ENCODE measurements around the gene MIP. TPM values are rescaled to one million over a fixed set of nuclear protein-coding genes. Genes with fewer than 3 reads are reported as not detected.

MIP gene
- total RNA-seq, 1 donor from 2014 or later = not detected

- H3K4me3 ChIP-seq = no peak overlapping the region
- intact Hi-C loops (cut with DNase I) = no loop called here
Observed at GRCh38 chr12:56479625-56480024, 25.2 kb upstream of the MIP start.

GRCh38 chr12:56477521-56478225 is 23.2 kb upstream of the MIP start:
- intact Hi-C loops (cut with DNase I) = no loop called here
- DNase-seq (ENCODE audit: extremely low spot score in 2 of 2) = no peak
- H3K4me3 ChIP-seq = no peak overlapping the region
- no peaks in the 10 kb centered on the region for H3K27me3 ChIP-seq
- no peaks in the 10 kb centered on the region for H3K4me1 ChIP-seq
- H3K36me3 ChIP-seq = no peaks in the 10 kb centered on the region
- H3K9me3 ChIP-seq = no peaks in the 10 kb centered on the region
- H3K27ac ChIP-seq = no peak overlapping the region
- TF ChIP-seq POLR2AphosphoS5 (IDR thresholded peaks at IDR 0.05; ENCODE audit: insufficient read depth in 1 of 2, low read depth in 1 of 2) = no peak
- no peak for TF ChIP-seq POLR2A (IDR thresholded peaks at IDR 0.05)
- TF ChIP-seq CTCF (IDR thresholded peaks at IDR 0.05) = no peak

More at GRCh38 chr12:56479625-56480024, 25.2 kb upstream of the MIP start:
- no peak for TF ChIP-seq CTCF (IDR thresholded peaks at IDR 0.05)
- TF ChIP-seq POLR2A (IDR thresholded peaks at IDR 0.05) = no peak
- no peak for TF ChIP-seq POLR2AphosphoS5 (IDR thresholded peaks at IDR 0.05; ENCODE audit: insufficient read depth in 1 of 2, low read depth in 1 of 2)
- Histone ChIP-seq H3K4me1 (no peaks in the 10 kb centered on the region), H3K27ac (no peak overlapping the region), H3K36me3 (no peaks in the 10 kb centered on the region), H3K27me3 (no peaks in the 10 kb centered on the region), H3K9me3 (no peaks in the 10 kb centered on the region)
- DNase-seq (ENCODE audit: extremely low spot score in 2 of 2) = no peak

DNA sequence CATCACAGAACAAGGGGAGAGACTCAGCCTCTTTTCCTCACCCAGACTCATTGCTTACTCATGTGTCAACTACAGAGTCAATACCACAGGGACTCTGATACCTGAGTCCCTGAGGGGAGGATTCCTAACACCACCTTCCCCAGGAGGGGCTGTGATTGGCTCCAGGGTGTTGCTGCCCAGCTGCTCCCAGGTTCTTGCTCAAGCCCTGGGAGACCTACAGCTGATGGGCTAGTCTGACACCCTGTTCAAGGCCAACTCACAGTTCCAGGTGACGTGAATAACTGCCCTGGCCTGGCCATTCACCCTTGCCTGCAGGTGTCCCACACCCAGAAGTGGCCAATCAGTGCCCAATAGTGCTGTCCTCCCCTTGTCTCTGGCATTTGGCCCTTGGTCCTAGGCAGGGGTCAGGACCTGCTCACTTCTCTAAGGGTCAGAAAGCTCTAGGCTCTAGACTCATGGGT is 22.5 kb upstream of the MIP start:
- no peak for DNase-seq (ENCODE audit: extremely low spot score in 2 of 2)
- Histone ChIP-seq H3K36me3 (no peaks in the 10 kb centered on the region), H3K9me3 (no peaks in the 10 kb centered on the region), H3K4me3 (no peak overlapping the region), H3K27me3 (no peaks in the 10 kb centered on the region), H3K4me1 (no peaks in the 10 kb centered on the region), H3K27ac (no peak overlapping the region)
- intact Hi-C loops (cut with DNase I) = no loop called here
- TF ChIP-seq CTCF (IDR thresholded peaks at IDR 0.05) (no peak), POLR2A (IDR thresholded peaks at IDR 0.05) (no peak), POLR2AphosphoS5 (IDR thresholded peaks at IDR 0.05; ENCODE audit: insufficient read depth in 1 of 2, low read depth in 1 of 2) (no peak)

DNA sequence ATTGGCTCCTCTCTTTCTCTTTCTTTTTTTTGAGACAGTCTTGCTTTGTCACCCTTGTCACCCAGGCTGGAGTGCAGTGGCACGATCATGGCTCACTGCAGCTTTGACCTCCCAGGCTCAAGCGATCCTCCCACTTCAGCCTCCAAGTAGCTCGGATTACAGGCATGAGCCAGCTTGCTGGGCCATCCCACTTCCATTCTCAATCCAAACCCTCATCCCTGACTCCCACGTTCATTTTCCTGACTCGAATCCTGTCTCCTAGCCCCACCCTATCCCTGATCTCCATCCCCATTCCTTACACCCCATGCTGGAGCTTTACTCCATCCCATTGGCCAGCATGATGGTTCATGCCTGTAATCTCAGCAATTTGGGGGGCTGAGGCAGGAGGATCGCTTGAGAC is 21.7 kb upstream of the MIP start:
- H3K4me3 ChIP-seq = no peak overlapping the region
- no peaks in the 10 kb centered on the region for H3K4me1 ChIP-seq
- intact Hi-C loops (cut with DNase I) = no loop called here
- no peaks in the 10 kb centered on the region for H3K27me3 ChIP-seq
- no peaks in the 10 kb centered on the region for H3K9me3 ChIP-seq
- no peaks in the 10 kb centered on the region for H3K36me3 ChIP-seq
- no peak for DNase-seq (ENCODE audit: extremely low spot score in 2 of 2)
- no peak overlapping the region for H3K27ac ChIP-seq
- TF ChIP-seq CTCF (IDR thresholded peaks at IDR 0.05) = no peak
- no peak for TF ChIP-seq POLR2AphosphoS5 (IDR thresholded peaks at IDR 0.05; ENCODE audit: insufficient read depth in 1 of 2, low read depth in 1 of 2)

- no peak overlapping the region for H3K4me3 ChIP-seq
- intact Hi-C loops (cut with DNase I) = no loop called here
- no peaks in the 10 kb centered on the region for H3K27me3 ChIP-seq
- H3K4me1 ChIP-seq = peaks cover 7% of the 10 kb centered on the region
- TF ChIP-seq POLR2AphosphoS5 (IDR thresholded peaks at IDR 0.05; ENCODE audit: insufficient read depth in 1 of 2, low read depth in 1 of 2) (no peak), POLR2A (IDR thresholded peaks at IDR 0.05) (no peak), CTCF (IDR thresholded peaks at IDR 0.05) (no peak)
- DNase-seq (ENCODE audit: extremely low spot score in 2 of 2) = no peak
- no peaks in the 10 kb centered on the region for H3K9me3 ChIP-seq
- H3K36me3 ChIP-seq = no peaks in the 10 kb centered on the region
- H3K27ac ChIP-seq = no peak overlapping the region
Observed at GRCh38 chr12:56474389-56474788, 19.9 kb upstream of the MIP start.

Measured in vagina (tissue), 2 donors.